HUDEP-2 (cell line): ENCODE results near the gene SASH1.

Experiments used
- DNase-seq, 76 experiments: peaks; one replicate each; lab custom pipeline; 2025; ENCODE audit not compliant: unreplicated experiment in 76 of 76; lab: John Stamatoyannopoulos, UW

The SASH1 gene

DNA sequence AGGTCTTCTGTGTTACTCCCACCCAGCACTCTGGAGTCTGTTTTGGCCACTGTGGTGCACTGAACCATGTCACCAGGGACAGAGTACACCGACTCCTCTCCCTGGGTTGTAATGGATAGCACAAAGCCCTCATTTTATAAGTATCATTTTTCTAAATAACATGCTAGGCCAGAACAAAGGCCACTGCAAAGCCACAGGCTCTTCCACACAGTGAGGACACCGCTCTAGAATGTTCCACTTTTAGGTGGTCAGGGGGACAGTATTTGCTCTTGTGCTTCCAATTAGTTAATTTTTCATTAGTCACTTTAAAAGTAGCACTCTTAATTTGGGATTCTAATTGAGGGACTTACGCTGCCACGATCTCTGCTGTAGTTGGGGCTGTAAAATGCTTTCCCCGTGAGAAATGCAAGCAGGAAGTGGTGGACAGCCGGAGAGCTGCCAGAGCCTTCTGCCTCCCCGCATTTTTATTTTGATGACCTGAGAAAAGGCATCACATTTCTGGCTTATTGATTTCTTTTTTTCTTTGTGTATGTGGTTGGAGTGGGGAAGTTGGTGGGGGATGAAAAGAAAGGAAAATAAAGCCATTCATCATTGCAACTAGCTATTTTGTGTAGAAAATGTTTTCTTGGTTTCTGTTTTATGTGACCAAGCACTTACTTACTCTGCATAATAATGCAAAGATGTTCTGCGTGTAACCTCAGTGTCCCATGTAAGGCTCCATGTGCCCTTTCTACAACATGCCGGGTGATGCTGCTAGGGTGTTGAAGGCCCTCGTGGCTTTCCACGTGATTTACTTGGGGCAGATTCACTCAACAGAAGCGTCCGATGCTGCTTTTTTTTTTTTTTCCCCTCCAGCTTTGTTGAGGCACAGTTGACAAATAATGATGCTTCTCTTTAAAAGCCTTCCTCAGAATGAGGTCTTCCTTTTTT, 195.9 kb downstream of the SASH1 start:
- DNase-seq = no peak

DNA sequence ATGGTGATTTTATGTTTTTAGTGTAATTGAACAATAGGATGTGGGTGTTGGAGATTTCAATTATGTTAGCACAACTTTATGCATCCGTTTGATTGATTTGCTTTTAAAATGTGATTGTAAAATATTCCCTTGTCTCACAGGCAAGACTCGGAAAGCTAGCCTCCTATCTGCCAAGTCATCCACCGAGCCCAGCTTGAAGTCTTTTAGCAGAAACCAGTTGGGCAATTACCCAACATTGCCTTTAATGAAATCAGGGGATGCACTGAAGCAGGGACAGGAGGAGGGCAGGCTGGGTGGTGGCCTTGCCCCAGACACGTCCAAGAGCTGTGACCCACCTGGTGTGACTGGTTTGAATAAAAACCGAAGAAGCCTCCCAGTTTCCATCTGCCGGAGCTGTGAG, 200.9 kb downstream of the SASH1 start:
- no peak for DNase-seq

DNA sequence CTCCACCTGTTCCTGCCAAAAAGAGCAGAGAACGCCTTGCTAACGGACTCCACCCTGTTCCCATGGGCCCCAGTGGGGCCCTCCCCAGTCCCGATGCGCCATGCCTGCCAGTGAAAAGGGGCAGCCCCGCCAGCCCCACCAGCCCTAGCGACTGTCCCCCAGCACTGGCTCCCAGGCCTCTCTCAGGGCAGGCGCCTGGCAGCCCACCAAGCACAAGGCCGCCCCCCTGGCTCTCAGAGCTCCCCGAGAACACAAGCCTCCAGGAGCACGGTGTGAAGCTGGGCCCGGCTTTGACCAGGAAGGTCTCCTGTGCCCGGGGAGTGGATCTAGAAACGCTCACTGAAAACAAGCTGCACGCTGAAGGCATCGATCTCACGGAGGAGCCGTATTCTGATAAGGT, 201.8 kb downstream of the SASH1 start:
- DNase-seq = no peak

DNA sequence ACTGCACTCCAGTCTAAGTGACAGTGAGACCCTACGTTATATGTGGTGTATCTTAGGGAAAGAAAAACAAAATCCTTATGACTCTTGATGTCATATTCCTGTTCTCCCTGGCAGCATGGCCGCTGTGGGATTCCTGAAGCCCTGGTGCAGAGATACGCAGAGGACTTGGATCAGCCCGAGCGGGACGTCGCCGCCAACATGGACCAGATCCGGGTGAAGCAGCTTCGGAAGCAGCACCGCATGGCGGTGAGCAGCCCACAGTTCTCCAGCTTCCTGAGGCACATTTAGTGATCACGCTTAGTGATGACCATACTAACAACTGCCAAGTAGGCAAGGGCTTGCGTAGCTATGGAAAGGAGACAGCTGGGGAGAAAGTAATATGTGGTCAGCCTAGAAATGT, 203.3 kb downstream of the SASH1 start:
- DNase-seq = no peak

DNA sequence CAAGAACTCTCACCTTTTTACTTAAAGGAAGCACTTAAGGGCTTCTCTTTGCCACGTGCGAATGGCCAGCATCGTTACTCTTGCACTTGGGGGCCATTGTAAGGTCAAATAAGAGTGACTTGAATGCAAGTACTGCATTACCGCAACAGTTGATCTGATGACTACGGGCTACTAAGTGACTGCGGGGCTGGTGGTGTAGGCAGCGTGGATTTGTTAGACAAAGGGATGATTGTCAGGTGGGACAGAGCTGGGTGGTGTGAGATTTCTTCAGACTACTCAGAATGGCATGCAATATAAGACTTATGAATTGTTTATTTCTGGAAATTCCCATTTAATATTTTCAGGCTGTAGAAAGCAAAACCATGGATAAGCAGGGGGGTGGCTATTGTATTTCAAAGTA, 204.5 kb downstream of the SASH1 start:
- DNase-seq = no peak

DNA sequence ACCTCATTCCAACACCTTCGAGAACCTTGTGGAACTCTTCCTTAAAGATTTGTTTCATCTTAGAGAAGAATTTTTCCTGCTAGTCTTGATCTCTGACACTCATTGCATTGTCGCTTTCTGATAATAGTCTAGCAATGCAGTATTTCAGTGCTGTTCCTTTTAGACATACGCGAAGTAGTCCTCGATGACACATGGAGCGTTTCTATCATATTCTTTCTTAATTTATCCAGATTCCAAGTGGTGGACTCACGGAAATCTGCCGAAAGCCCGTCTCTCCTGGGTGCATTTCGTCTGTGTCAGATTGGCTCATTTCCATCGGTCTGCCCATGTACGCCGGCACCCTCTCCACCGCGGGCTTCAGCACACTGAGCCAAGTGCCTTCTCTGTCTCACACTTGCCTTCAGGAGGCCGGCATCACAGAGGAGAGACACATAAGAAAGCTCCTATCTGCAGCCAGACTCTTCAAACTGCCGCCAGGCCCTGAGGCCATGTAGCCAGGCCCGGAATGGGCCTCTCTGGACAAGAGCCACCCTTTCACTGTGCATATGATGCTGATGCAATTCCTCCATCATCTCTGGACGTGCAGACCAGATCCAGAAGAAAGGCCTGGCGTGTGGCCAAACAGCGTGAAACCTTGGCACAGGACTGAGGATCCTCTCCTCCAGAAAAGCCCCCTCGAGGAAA, 205.6 kb downstream of the SASH1 start:
- DNase-seq = no peak

DNA sequence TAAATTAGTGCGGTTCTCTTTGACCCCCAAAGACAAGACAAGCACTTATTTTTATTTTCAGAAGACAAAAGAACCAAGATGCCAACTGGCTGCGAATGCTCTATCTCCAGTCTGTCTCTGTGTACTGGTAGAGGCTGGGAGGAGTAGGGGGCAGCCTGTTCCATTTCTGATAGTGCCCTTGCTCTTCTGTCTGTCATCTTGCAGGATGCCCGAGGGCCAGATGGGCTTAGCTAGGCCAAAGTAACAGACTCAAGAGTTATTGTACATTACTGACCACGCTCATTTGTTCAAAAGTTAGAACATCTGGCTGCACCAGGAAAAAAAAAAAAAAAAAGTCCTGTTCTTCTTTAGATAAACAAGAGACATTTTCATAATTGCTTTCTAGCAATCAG, 206.1 kb downstream of the SASH1 start:
- no peak for DNase-seq

DNA sequence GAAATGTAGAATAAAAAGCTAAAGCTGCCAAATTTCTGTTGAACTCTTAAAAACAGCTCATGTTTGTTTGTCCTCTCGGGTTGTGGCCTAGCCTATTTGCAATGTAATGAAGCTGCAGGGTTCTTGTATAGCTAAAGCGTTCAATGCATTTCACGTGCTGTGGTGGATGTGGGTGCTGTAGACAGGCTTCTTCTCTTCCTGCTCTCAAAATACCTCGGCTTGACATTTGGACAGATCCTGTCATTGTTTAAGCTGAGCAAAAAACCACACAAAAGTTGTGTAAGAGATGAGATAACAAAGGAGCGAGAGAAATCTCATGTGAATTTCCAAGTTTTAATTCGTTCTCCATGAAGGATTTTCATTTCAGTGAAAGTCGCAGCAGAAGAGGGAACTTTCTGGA, 207.9 kb downstream of the SASH1 start:
- no peak for DNase-seq

DNA sequence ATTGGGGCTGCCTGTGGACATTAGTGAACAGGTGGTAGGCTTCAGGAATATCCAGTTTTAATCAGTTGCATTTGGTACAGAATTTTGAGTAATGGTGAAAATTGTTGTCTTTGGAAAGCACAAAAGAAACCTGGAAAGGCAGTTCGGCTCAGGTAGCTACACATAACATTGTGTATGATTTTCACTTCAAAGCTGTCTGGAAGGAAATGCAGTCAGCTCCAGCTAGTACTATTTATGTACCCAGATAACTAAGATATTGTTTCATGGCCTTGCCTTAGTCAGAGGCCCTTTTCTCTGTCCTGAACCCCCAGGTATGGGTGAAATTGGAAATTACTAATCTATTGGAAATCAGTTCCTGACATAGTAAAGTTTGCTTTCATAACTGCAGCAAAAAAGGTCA, 208.6 kb downstream of the SASH1 start:
- DNase-seq = no peak

DNA sequence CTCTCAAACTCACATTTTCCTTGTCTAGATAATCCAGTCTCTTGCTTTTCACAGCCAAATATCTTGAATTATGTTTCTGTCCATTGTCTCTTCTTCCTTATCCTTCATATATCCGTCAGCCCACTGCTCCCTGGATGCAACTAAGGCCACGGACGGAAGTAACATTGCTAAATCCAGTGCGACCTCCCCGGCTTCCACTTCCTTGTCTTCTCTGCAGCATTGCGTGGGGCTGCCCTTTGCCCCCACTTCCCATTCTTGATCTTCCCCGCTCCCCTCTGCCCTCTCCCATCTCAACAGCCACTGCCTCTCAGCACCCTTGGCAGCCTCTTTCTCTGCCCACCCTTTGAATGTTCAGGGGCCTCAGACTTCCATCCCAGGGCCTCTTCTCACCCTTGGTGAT, 213.8 kb downstream of the SASH1 start:
- DNase-seq = no peak

DNA sequence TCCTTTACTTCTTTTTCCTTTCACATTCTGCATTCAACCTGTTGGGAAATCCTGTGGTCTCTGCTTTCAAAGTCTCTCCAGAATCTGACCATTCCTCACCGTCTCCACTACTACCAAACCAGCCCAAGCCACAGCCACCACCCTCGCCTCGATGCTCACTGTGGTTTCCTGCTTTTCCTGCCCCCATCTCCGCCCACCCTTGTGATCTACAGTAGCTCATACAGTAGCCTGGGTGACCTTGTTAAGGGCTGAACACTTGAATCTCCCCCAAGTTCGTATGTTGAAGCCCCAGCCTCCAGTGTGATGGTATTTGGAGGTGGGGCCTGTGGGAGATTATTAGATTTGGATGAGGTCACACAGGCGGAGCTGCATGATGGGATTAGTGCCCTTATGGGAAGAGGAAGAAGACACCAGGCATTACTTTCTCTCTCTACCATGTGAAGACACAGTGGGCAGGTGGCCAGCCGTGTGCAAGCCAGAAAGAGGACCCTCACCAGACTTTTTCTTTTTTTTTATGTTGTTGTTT, 215.2 kb downstream of the SASH1 start:
- no peak for DNase-seq

DNA sequence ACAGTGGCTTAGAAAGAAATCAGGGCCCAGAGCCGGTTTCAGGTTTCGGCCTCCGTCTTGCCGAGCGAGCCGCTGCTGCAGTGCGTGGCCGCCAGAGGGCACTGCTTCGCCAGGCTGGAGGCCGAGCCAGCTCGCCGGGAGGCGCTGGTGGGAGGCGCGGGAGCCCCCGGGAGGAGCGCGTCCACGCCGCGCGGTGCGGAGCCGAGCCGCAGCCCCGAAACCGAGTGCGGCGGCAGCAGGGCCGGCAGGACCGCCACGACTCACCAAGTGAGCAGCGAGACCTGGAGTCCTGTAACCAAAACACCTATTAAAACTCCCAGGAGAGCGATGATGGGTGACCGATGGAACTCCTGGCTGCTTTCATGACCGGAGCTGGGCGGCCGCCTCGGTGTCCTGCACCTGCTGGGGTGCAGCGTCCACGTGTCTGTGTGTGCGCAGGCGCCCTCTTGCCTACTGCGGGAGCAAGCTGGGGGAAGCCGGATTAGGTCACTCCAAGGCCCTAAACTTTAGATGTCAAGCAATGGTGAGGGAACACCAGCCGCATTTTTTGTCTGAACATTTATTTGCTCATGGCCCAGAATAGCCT, 217.3 kb downstream of the SASH1 start:
- DNase-seq = peak in 37 of 76 experiments; percentile 6 to 66 (median 28)

DNA sequence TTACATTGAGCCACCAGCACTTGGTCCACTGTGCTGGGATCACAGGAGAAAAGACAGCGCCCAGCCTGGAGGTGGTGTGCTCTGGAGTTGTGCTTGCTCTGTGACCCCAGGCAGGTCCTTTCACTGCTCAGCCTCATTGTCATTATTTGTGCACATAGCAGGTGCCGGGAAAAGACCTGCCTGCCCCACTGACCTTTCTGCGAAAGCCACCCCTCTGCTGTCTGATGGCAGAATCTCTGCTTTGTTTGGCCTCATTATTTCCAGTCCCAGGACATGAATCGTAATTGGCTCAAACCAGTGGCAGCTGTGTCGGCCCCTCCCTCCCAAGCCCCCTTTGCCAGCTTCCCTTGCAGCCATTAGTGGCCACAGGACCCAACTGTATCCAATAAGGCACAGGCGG, 219.0 kb downstream of the SASH1 start:
- no peak for DNase-seq

DNA sequence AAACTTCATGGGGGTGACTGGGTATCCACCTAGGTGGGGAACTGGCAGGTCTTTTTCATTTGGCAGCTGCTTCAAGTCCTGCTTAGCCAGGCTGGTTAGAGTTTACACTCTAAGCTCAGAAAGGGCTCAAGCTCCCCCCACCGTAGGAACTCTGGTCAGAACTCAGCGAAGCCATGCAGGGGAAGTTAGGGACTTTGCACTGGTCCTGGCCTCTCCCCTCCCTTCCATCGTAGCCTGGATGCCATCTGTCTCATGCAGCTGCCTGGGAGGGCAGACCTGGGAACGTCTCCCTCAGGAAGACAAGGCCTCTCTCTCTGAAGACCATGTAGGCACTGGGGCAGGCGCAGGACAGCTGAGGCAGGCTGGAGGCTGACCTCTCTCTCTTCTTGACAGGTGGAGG, 220.4 kb downstream of the SASH1 start:
- DNase-seq = no peak

DNA sequence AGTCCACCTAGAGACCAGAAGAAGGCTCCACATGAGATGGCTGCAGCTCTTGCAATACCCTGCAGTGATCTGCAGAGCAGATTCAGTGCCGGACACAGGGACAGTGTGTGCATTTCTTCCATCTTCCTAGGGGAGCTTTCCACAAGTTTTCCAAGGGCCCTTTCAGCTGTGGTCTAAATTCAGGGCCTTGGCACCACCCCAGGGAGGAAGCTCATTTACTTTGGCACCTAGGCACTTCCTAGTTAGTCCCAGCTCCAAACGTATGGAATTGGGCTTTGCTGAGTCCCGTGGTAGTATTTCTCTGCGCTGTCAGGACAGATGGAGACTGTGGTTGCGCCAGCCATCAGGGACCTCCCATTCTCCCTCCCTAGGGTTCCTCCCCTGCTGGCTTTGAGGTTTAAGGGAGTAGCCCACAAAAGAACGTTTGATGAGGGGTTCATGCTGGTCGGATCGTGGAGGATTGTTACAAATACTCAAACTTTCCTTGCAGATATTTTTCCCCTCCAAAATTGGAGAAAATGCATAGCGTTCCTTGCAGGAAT, 221.9 kb downstream of the SASH1 start:
- no peak for DNase-seq

DNA sequence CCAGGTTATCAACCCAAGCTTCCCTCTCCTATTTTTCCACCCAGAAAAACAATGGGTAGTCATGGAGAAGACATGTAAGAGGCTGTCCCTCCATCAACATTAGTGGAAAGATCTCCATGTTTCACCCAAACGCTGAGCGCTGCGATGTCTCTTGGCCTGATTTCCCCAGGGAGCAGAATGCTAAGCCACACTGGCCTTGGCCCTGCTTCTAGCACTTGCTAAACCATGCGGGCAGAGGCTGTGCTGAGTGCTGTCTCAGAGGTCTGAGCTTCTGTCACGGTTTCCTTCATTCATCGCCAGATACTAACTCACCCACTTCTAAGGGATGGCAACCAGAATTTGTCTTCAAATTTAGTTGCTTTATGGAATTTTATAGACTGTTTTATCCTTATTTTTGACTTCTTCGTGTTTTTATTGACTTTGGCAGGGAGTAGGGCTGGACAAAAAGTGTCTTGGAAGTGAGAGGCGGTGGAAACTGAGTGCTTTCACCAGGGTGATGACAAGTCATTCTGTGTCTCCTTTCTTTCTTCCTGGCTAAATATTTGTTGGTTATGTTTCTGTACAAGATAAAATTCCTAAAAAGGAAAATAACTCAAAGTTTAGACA, 222.8 kb downstream of the SASH1 start:
- no peak for DNase-seq

DNA sequence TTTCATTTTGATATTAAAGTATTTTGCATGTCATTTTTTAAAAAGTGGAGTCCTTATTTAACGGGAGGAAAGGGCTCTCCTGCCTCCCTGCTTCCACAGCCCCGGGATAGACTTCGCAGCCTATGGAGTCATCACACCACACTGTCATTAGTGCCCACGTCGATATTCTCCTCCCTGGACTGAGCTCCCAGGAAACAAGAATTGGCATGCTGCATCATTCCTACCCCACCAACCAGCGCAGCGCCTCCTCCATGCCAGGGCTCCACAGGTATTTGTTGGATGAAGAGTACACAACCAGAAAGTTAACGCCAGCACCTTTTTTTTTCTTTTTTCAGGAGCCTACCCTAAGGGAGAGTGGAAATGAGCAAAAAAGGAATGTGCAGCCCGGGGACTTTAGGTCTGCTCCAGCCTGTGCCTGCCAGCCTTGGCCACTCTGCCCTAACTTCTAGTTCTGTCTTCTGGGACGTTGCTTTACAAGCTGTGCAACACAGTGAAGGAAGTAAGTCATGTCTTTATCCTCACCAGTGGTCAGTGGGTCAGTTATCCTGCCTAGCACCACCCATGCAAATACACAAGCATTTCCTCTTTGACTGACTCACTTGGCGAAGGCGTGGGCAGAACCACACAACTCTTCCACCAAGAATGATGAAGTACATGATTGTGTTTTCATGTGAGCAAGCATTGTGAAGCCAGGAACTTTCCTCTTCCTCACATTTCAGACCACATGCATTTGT, 223.5 kb downstream of the SASH1 start:
- peak in 1 of 76 experiments; percentile 10 for DNase-seq

DNA sequence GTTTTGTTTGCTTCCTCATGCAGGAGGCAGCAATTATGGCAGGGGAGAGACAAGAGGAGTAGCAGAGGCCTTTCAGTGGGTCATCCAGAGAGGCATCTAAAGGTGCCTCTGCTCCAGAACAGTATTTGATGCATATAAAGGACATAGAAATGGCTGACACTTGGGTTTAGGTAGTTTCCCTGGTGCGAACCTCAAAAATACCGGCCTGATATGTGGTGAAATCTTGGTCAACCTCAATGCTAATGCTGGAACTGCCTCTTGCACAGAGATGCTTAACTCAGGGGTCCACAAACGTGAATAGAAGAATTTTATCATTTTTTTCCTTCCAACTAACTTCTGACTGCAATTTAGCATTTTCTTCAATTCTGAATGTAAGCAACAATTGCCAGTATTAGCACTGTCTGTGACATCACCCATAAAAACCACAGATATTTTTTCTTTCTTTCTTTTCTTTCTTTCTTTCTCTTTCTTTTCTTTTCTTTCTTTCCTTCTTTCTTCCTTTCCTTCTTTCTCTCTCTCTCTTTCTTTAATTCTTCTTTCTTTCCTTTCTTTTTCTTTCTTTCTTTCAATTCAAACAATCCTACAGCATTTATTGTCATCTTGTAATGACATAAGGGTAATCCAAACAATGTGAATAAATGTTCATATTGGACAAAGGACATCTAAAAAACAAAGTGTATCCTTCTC, 224.2 kb downstream of the SASH1 start:
- DNase-seq = no peak

DNA sequence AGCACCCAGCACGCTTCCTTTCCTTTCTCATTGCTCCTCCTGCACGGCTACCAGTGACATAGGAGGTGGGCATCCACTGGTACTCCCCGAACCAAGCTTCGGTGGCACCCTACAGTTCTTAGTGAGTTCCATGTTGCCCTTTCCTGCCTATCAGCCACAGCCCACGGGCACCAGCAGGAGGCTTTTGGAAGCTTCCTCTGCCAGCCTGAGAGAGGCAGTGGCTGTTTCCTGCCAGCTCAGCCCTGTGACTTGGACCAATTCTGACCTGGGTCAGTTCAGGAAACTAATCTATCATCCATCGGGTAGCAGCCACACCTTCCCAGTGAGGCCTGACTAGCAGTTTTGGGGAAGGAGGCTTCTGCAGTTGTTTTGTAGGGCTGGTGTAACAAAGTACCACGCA, 227.8 kb downstream of the SASH1 start:
- no peak for DNase-seq
